K562 (cell line): ENCODE measurements around the gene PLA2G4D. TPM values are rescaled to one million over a fixed set of nuclear protein-coding genes. Genes with fewer than 3 reads are reported as not detected.

ENCODE experiments used
- ATAC-seq: fragments of 200-7000 bp; cut with Tn5 transposase; 3 replicates; pipeline ENCODE4 v1.9.1; 2020; ENCODE audit warnings: moderate library complexity
- BruUV-seq: library from RNA; stranded (reverse); fragments of 400-500 nt; replicated peaks from 2 replicates; lab custom pipeline; 2021; lab: Mats Ljungman, UMichigan
- CTCF ChIA-PET: fragments of 300-600 bp; formaldehyde crosslinking; extraction: SDS; loops from one replicate; lab custom pipeline; 2021; ENCODE audit warnings: low intra/inter-chr PET ratio; lab: Yijun Ruan, JAX
- POLR2A ChIA-PET: fragments of 300-600, 350-650 bp; sonication (Branson Sonifier 250); formaldehyde crosslinking; extraction: SDS; loops from one replicate; lab custom pipeline; 2021; ENCODE audit warnings: antibody characterized with exemption, inconsistent platforms; lab: Yijun Ruan, JAX
- DNase-seq, 4 experiments: peaks; one replicate each; pipeline versions ENCODE4 v3.0.0 to v3.0.0-alpha.2; 2011 to 2018; ENCODE audit warnings: low spot score in 3 of 4, mixed read lengths in 3 of 4; ENCODE audit errors: extremely low read depth in 1 of 4
- FAIRE-seq: peaks from 2 replicates; lab custom pipeline; 2011; peaks lifted over from hg19 to GRCh38; lab: Jason Lieb, UNC
- H2AFZ ChIP-seq: 2 replicates; pipeline ENCODE4 v1.6.0; 2011; ENCODE audit warnings: low read depth, low read length, control low read depth, inconsistent platforms
- H3K27ac ChIP-seq: fragments of 200-600 bp; 3 replicates; pipeline ENCODE4 v1.8.0; 2011; ENCODE audit warnings: low read depth, mild to moderate bottlenecking, control low read depth, inconsistent platforms, low read length, moderate library complexity, mixed read lengths; ENCODE audit errors: extremely low read depth
- H3K27me3 ChIP-seq, 2 experiments: fragments of 300-600 bp in 1 of 2; 2 replicates in 1 of 2; 3 replicates in 1 of 2; pipeline versions ENCODE4 v1.6.0 to v1.8.0; 2011; ENCODE audit warnings: inconsistent platforms in 2 of 2, low read length in 2 of 2, mild to moderate bottlenecking in 1 of 2, mixed read lengths in 1 of 2, moderate library complexity in 1 of 2; ENCODE audit not compliant: control insufficient read depth in 2 of 2, insufficient read depth in 2 of 2
- H3K36me3 ChIP-seq: fragments of 300-600 bp; 3 replicates; pipeline ENCODE4 v1.8.0; 2011; ENCODE audit warnings: mild to moderate bottlenecking, low read length, inconsistent platforms; ENCODE audit not compliant: control insufficient read depth, insufficient read depth
- H3K4me1 ChIP-seq, 2 experiments: fragments of 200-600 bp in 1 of 2; replicated peaks in 1 of 2; 2 replicates in 1 of 2; 3 replicates in 1 of 2; pipeline versions ENCODE4 v1.5.1 to v1.8.0; 2011; ENCODE audit warnings: inconsistent platforms in 2 of 2, low read length in 2 of 2, mild to moderate bottlenecking in 1 of 2, mixed read lengths in 1 of 2, moderate library complexity in 1 of 2; ENCODE audit not compliant: control insufficient read depth in 2 of 2, insufficient read depth in 2 of 2
- H3K4me2 ChIP-seq: 2 replicates; pipeline ENCODE4 v1.6.1; 2011; ENCODE audit warnings: low read length, control low read depth, inconsistent platforms, mixed read lengths; ENCODE audit not compliant: insufficient read depth
- H3K4me3 ChIP-seq: fragments of 200-600 bp; sonication (generic), shearing (Covaris generic); 2 replicates; pipeline ENCODE4 v1.5.1; 2016; ENCODE audit warnings: control low read depth, inconsistent platforms
- H3K79me2 ChIP-seq: fragments of 200-600 bp; 3 replicates; pipeline ENCODE4 v1.8.0; 2011; ENCODE audit warnings: low read length, inconsistent platforms; ENCODE audit not compliant: control insufficient read depth, insufficient read depth
- H3K9ac ChIP-seq, 2 experiments: 2 replicates each; pipeline versions ENCODE4 v1.6.0 to v1.6.1; 2011; ENCODE audit warnings: low read depth in 2 of 2, low read length in 2 of 2, control low read depth in 1 of 2, inconsistent platforms in 1 of 2, mild to moderate bottlenecking in 1 of 2, mixed read lengths in 1 of 2; ENCODE audit not compliant: insufficient read depth in 1 of 2
- H3K9me1 ChIP-seq: one replicate; pipeline ENCODE4 v1.6.0; 2011; ENCODE audit warnings: inconsistent platforms, mild to moderate bottlenecking, low read length, moderate library complexity; ENCODE audit not compliant: control insufficient read depth, insufficient read depth
- H3K9me3 ChIP-seq: replicated peaks from 2 replicates; pipeline ENCODE4 v1.5.1; 2011; ENCODE audit warnings: low read depth, low read length, inconsistent platforms; ENCODE audit not compliant: control insufficient read depth, insufficient read depth
- H4K20me1 ChIP-seq: replicated peaks from 2 replicates; pipeline ENCODE4 v1.6.1; 2011; ENCODE audit warnings: low read length, inconsistent platforms, mixed read lengths; ENCODE audit not compliant: control insufficient read depth, insufficient read depth
- DPF2 ChIP-seq: fragments of 450-650 bp; IDR thresholded peaks from 2 replicates; pipeline ENCODE4 v1.6.1; 2016
- ETV6 ChIP-seq, 3 experiments: fragments of 150-350 bp in 1 of 3; sonication (generic) in 1 of 3; formaldehyde crosslinking in 1 of 3; IDR thresholded peaks; 2 replicates each; pipeline versions ENCODE4 v1.6.1 to v1.8.0; 2014 to 2022; ENCODE audit warnings: borderline replicate concordance in 2 of 3, low read depth in 2 of 3, antibody characterized with exemption in 1 of 3, low read length in 1 of 3, mild to moderate bottlenecking in 1 of 3, missing genetic modification reagents in 1 of 3
- IRF1 ChIP-seq: sonication (generic); formaldehyde crosslinking; IDR thresholded peaks from 2 replicates; pipeline ENCODE4 v1.8.0; 2022; ENCODE audit warnings: missing genetic modification reagents, mild to moderate bottlenecking, borderline replicate concordance
- KHSRP ChIP-seq: fragments of 450-650 bp; IDR thresholded peaks from 2 replicates; pipeline ENCODE4 v1.6.1; 2017
- MXD1 ChIP-seq: fragments of 250-450 bp; sonication (Bioruptor Pico); IDR thresholded peaks from 2 replicates; pipeline ENCODE4 v1.8.0; 2021; ENCODE audit warnings: borderline replicate concordance, mild to moderate bottlenecking, moderate library complexity; ENCODE audit not compliant: poor library complexity, severe bottlenecking
- NFIX ChIP-seq: fragments of 250-450 bp; sonication (Bioruptor Pico); IDR thresholded peaks from 2 replicates; pipeline ENCODE4 v1.4.0; 2020; ENCODE audit warnings: low read depth, mild to moderate bottlenecking, moderate library complexity
- PURB ChIP-seq: sonication (generic); formaldehyde crosslinking; IDR thresholded peaks from 2 replicates; pipeline ENCODE4 v1.9.0; 2021; ENCODE audit warnings: low read depth, mild to moderate bottlenecking, missing genetic modification reagents
- RB1 ChIP-seq: fragments of 450-650 bp; IDR thresholded peaks from 2 replicates; pipeline ENCODE4 v1.6.1; 2017; ENCODE audit warnings: low read depth, mild to moderate bottlenecking
- RERE ChIP-seq: sonication (generic); formaldehyde crosslinking; IDR thresholded peaks from 2 replicates; pipeline ENCODE4 v1.8.0; 2023; ENCODE audit warnings: missing genetic modification reagents, mild to moderate bottlenecking, borderline replicate concordance
- SP1 ChIP-seq: sonication (generic); formaldehyde crosslinking; IDR thresholded peaks from 2 replicates; pipeline ENCODE4 v1.8.1; 2022; ENCODE audit warnings: mild to moderate bottlenecking, missing genetic modification reagents
- TCF3 ChIP-seq: sonication (generic); formaldehyde crosslinking; IDR thresholded peaks from 2 replicates; pipeline ENCODE4 v1.4.0; 2020; ENCODE audit warnings: mild to moderate bottlenecking, missing genetic modification reagents
- TEAD1 ChIP-seq, 2 experiments: fragments of 450-650 bp in 1 of 2; sonication (generic) in 1 of 2; formaldehyde crosslinking; IDR thresholded peaks; 2 replicates each; pipeline versions ENCODE4 v1.4.0 to v1.8.0; 2020 to 2022; ENCODE audit warnings: mild to moderate bottlenecking in 2 of 2, missing genetic modification reagents in 1 of 2
- ZNF232 ChIP-seq: sonication (generic); formaldehyde crosslinking; IDR thresholded peaks from 2 replicates; pipeline ENCODE4 v1.8.0; 2022; ENCODE audit warnings: mild to moderate bottlenecking, missing genetic modification reagents
- whole genome bisulfite sequencing: fragments of 100-300 bp; shearing (Covaris generic); methylation state at CpG from one replicate; pipeline ENCODE4 v1.1.6; 2016; ENCODE audit warnings: low coverage, mixed read lengths; ENCODE audit not compliant: insufficient coverage; ENCODE audit errors: missing lambda C conversion rate; 5-methylcytosine and 5-hydroxymethylcytosine counted together
- in situ Hi-C: fragments of 300-500 bp; cut with MboI; formaldehyde crosslinking; loops from 4 replicates; pipeline ENCODE4 v1.15.0; 2018; ENCODE audit warnings: inconsistent platforms, mixed read lengths
- intact Hi-C: fragments of 100-400 bp; cut with micrococcal nuclease; formaldehyde crosslinking; loops from 2 replicates; pipeline ENCODE4 v1.14.2; 2022
- polyA plus RNA-seq, 8 experiments: library from polyadenylated mRNA; depleted of rRNA in 4 of 8; stranded (reverse) in 5 of 8; unstranded in 3 of 8; fragments of >200 nt; fragmentation: Nextera tagmentation in 2 of 8; fragmentation: Illumina TruSeq in 1 of 8; extraction: Ambion mirVana in 2 of 8; extraction: Trizol in 1 of 8; gene quantifications; 2 replicates each; pipeline versions ENCODE4 v1.2.1 to v1.2.3, GENCODE V29; 2011 to 2014; ENCODE audit warnings: inconsistent platforms in 1 of 8, missing spikeins in 1 of 8
- total RNA-seq, 7 experiments: library from RNA; depleted of rRNA in 6 of 7; stranded (reverse); fragments of >200 nt in 6 of 7; fragmentation: Illumina TruSeq in 2 of 7; extraction: Trizol in 2 of 7; gene quantifications; 2 replicates each; pipeline versions ENCODE4 v1.2.1 to v1.2.3, GENCODE V29; 2011 to 2021; ENCODE audit warnings: low replicate concordance in 1 of 7

Gene PLA2G4D
- total and polyA plus RNA-seq, 9 of the 15 experiments (the other 6 are each of a cell fraction or from before 2014, with no cell fraction given), result 0.04 TPM; not detected in 8

GRCh38 chr15:42080919-42081830, 13.2 kb downstream of the PLA2G4D start:
- 0 out of 4 replicates have a peak overlapping the region, but pooled peaks of 1 of the 2 experiments have one; percentile 28 for H3K9ac ChIP-seq
- no peaks in the 10 kb centered on the region for H3K9me1 ChIP-seq
- CTCF ChIA-PET, result interaction anchor here (1.5 kb wide), 1 partner anchor 89 kb away, joined by 3 read pairs; no protein-coding TSS in a partner anchor
- peaks cover 9 to 23% of the 10 kb centered on the region in 2 experiments for H3K4me1 ChIP-seq
- in situ Hi-C loops, result no loop called here
- intact Hi-C loops, result loop anchor here (5.0 kb wide), 1 partner anchor 56 kb away; no protein-coding TSS in a partner anchor
- H3K9me3 ChIP-seq, result no peaks in the 10 kb centered on the region
- no peak overlapping the region for H3K4me3 ChIP-seq
- H3K27me3 ChIP-seq, result peaks cover 14 to 55% of the 10 kb centered on the region in 2 experiments
- POLR2A ChIA-PET, result interaction anchor here (0.9 to 1.1 kb wide), 2 partner anchors 24 to 38 kb away, joined by 3 read pairs; no protein-coding TSS in a partner anchor
- no peak overlapping the region for H3K27ac ChIP-seq
- no peak for FAIRE-seq
- H3K4me2 ChIP-seq, result 0 out of 2 replicates have a peak overlapping the region, but pooled peaks have one; percentile 17
- H3K79me2 ChIP-seq, result no peaks in the 10 kb centered on the region
- no TSS peak for BruUV-seq
- no peak for ATAC-seq
- 16% methylated on average over 11 of the region's 11 CpGs for WGBS
- peaks cover 16% of the 10 kb centered on the region for H4K20me1 ChIP-seq
- DNase-seq, result no peak
- no peak overlapping the region for H2AFZ ChIP-seq
- H3K36me3 ChIP-seq, result no peaks in the 10 kb centered on the region
- no peak for TF ChIP-seq TEAD1 (CRISPR knock-in tag; IDR thresholded peaks at IDR 0.05)
- TF ChIP-seq RB1, result no peak
- no peak for TF ChIP-seq TCF3 (CRISPR knock-in tag)
- no peak for TF ChIP-seq SP1
- no peak for TF ChIP-seq PURB (CRISPR knock-in tag)
- TF ChIP-seq RERE, result no peak
- no peak for TF ChIP-seq DPF2
- TF ChIP-seq KHSRP, result no peak
- TF ChIP-seq ETV6 (IDR thresholded peaks at IDR 0.05; ENCODE audit: borderline replicate concordance in 1 of 2, low read depth in 2 of 2, low read length in 1 of 2), result no peak
- TF ChIP-seq ETV6 (CRISPR knock-in tag; IDR thresholded peaks at IDR 0.05; ENCODE audit: borderline replicate concordance), result no peak
- TF ChIP-seq MXD1, result no peak
- no peak for TF ChIP-seq NFIX
- TF ChIP-seq ZNF232 (CRISPR knock-in tag), result no peak
- no peak for TF ChIP-seq IRF1 (CRISPR knock-in tag)
